SK-N-DZ (cell line): ENCODE results near the gene SCFD2.
A peak's percentile ranks its signal among the peaks of the same experiment; 100 is the strongest.

Experiments
- DNase-seq: peaks from one replicate; pipeline ENCODE4 v3.0.0-alpha.2; 2015; ENCODE audit warnings: low spot score

The SCFD2 gene

DNA sequence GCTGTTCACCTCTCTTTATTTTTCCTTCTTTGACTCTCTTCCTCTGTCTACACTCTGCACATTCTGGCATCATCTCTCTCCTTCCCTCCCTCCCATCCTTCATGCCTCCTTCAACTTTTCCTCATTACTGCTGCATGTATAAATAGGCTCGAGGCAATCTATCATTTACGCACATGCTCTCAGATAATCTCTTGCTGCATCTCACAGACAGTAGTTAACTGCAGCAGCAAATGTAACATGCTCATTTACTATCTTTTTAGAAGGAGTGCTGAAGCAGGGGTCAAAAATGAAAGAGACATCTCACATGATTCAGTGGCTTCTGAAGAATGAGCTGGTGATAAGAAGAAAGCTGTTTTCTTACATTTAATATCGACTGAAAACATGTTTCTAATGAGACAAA, 376.0 kb downstream of the SCFD2 start:
- no peak for DNase-seq

DNA sequence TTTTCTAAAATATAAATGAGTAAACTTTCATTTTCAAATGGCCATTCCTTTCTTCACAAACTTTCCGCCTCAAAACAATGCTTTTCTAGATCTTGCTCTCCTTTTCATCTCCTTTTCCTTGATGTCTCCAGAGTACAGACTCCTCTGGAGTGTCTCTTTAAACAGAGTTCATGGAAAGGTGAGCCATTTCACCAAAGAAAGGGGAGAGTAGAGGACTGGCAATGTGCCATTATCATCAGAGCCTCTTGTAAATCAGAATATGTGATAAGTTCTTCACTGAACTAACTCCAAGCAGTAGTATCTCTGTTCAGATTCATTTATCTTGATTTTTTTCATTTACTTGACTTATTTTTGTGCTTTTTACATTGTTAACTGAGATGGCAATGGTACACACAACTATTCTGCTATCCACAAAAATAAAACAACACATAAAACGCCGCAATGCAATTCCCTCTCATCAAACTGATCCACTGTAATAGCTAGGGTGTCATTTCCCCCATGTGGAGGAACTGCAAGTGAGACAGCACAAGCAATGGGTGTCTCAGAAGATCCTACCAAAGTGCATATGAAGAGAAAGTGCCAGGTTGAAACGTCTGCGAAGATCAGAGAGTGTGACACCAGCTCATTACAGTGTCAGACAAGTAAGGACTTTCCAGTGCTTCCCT, 378.3 kb downstream of the SCFD2 start:
- no peak for DNase-seq

DNA sequence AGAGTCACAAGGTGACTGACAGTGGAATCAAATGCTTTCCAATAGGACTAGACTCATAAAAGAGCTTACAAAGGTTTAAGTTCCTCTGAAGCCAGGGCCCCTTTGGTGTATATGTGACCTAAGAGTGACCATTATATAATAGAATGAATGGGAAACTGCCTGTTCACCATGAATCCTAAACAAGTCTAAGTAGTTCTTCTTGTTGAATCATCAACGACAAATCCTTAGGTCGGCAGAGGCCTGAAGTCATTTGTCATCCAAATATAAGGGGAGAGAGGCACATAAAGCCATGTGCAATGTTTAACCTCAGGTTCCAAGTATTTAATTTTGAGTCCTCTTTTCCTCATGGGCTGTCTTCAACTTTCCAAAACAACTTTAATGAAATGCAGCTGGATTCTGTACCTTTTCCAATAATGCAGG, 381.4 kb downstream of the SCFD2 start:
- no peak for DNase-seq

DNA sequence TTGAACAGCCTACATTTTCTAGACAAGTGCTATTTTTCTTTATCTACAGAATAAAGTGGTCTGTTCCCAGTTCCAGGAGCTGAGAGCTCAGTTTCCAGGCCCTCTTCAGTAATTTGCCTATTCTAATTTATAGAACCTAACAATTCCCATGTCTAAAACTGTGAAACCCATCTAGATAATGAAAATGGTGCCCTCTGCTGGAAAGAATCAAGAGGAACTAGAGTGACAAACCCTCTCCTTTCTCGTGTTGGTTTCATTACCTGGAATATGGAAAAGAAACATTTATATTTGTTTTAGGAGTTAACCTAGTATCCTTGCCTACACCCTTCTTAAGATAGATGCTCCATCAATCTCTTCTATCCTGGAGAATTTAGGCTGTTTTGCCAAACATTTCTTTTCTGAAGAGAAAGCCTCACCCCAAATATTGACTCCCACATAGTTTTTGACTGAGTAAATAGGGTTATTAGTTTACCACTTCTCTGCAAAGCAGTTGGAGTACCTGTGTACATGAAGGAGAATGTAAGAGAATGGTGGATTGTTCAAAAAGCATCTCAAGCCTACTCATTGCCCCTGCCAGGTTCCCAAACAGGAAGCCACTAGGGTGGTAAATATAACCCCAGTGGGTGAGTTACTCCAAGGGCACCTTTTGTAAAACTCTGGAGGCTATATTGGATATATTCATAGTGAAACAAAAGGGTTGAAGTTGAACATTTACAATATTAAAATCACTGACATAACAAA, 382.1 kb downstream of the SCFD2 start:
- DNase-seq: peak; percentile 58

DNA sequence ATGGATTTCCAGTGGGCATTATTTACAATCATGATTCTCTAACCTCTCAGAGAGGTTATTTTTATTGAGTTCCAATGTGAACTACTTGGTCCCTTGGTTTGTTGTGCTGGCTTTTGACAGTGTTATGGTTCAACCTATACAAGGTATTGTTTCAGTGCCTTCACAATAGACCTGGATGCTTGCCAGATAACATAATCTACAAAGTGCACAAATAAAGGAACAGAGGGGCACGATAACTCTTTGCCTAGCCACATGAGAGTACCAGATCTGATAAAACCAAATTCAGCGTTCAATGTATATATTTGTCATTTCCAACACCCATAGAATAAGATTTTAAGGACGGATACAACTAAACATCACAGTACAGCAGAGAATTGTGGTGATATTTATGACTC, 382.9 kb downstream of the SCFD2 start:
- no peak for DNase-seq

DNA sequence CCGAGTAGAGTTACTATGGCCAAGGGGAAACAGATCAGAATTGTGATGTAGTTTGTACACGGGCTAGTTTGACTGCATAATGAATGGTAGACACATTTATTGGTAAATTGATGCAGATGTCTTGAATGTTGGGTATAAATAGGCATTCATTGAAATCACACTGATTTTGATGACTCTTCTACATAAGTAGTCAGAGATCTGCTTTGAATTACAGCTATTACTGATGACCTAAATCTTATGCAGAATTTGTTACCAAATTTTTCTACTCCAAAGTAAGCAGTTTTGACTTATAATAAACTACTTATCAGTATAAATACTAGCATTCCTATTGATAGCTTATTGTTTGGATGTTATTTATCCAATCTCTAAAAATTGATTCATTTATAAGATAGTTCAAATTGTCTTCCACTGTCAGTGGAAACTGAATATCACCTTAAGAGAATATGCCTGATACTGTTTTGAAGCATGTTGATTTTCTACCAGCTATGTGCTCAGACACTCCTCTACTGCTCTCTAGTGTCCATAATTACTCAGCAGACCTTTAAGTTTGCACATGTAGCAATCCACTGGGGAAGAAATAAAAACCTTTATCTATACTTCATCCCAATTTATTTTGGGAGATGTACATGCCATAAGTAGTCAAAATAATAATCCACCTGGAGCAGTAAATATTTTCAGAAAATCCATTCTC, 383.5 kb downstream of the SCFD2 start:
- peak; percentile 35 for DNase-seq

DNA sequence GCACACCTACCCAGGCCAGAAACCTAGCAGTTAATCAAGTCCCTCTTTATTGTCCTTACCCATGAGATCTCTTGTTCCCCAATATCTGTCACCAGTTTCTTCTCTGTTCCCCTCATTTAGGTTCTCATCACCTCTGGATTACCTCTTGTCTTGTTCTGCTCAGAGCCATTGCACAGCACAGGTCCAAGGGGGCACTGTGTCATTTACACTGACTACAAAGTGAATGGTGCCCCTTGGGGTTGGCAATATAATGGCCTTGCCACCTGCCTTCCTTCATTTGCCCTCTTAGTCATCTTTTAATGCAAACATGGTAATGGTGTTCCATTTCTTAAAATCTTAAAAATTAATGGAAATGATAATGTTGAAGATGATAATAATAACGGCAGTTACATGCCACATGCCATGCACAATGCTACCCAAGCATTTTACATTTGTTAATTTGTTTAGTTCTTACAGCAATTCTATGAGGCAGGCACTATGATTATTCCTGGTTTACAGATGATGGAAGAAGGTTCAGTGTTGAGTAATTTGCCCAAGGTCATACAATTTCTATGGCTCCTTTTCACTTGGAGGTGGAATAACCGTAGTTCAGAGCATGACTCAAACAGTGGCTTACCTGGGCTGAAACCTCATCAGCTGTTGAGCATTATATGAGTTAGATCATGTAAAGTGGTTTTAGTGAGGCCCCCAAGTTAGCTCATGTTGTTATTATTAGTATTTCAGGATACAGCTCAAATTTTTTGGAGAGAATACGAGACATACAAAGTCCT, 385.9 kb downstream of the SCFD2 start:
- DNase-seq: no peak

DNA sequence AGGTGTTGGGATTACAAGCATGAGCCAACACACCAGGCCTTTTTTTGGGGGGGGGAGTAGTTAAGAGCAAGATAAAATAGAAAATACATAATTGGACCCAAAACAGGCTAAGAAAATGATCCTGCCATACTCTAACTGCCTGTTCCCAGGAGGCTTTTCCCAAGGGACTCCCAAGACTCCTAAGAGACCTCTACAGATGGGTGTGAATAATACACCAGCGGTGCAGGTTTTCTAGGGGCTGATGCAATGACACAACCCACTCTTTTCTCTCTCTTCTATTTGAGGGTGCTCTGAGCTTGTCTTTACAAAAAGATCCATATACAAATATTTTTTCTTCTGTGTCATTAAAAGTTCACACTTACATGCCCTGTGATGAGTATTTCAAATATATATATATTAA, 386.8 kb downstream of the SCFD2 start:
- no peak for DNase-seq

DNA sequence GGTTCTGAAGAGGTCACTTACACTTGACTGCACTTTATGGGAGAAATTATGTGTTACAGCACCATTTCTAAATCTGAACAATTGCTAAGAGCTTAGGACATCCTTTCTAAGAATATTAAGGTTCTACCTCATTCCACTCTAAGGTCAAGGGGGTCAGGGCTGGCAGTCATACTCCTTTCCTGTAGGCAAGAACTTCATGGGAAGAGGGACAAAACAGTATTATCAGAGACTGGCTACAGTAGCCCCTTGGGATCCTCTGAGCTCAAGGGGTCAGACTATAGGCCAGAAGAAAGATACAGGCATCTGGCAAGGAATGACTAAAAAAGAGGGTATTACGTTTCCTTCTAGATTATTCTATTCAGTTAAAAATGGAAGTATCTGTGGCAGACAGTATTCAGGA, 388.6 kb downstream of the SCFD2 start:
- DNase-seq: no peak

DNA sequence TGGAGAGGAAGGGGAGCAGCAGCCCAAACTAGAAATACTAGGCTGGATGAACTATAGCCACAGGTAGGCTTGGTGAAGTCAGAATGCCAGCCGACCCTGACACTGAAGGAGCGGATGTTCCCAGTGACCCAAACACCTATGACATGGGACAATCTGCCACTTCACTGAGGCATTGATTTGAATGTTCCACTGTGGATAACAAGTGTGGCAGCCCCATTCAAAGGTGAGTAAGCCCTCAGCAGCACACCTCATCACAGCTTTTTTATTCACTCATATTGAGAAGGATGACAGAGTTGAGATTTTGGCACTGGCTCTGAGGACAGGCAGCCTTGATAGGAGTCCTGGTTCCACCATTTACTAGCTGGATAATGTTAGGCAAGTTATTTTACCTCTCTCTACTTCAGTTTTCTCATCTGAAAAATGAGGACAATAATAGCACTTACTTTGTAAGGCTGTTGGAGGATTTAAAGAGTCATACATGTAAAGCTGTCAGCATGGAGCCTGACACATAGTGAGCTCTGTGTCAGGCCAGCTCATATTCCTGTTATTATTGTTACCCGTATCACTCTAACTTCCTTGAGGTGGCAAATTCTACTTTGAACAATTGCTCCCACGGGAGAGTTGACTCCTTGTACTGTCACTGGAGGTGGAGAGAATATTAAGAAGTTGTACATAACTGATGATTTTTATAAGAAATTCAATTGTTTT, 389.2 kb downstream of the SCFD2 start:
- DNase-seq: no peak

DNA sequence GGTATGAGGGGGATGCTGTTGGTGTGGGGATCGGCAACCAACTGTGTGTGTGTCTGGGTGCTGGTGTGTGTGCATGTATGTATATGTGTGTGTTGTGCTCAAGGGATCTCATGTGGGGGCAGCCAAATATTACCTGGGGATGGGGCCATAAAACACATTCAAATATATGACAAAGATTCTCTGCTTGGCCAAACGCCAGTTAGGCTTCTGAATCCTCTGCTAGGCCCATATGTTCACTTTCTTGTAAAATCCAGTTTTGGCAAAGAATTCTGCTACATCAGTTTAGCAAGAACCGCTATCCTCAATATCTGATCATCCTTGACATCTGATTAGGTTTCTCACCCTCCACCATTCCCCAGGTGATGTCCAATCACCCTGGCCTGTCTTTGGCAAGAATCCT, 397.2 kb downstream of the SCFD2 start:
- DNase-seq: no peak

DNA sequence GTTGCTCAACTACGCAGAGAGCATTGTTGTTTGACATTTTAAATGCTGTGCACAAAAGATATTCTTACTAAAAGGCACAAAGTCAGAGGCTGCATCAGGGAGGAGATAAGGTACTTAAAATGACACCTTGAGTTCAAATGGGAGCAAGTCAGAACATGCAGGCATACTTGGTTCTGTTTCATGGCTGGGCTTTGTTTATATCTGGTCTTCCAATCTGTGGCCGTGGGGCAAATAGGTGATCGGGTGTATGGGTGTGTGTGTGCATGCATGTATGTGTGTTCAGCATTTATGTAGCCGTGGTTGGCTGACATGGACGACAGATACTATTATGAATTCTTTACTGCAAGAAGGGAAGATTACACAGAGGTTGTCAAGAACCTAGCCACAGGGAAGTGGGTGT, 397.6 kb downstream of the SCFD2 start:
- no peak for DNase-seq

DNA sequence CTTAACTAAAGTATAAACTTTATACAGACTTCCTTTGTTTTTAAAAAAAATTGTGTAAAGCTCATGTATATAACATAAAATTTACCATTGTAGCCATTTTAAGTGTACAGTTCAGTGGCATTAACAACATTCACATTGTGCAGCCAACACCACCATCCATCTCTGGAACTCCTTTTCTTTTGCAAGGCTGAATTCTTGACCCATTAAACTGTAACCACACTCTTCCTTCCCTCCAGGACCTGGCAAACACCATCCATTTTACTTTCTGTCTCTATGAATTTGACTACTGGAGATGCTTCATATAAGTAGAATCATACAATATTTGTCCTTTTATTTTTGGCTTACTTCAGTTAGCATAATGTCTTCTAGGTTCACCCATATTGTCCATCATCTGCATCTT, 399.1 kb downstream of the SCFD2 start:
- DNase-seq: no peak

DNA sequence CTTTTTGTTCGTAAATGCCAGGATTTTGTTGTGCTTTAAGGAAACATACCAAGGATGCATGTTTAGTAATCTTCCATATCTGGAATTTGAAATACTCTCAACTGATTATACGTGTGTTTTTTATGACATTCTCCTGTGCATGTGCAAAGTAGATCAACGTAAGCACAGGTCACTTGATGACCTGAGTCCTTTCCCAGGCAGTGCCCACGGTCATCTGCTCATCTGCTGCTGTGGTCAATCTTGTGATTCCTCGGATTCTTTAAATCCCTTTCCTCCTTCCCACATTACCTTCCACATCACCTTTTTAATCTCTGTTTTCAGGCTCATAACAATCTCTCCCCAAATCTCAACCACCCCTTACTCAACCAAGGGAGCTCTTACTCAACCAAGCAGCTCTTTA, 399.7 kb downstream of the SCFD2 start:
- no peak for DNase-seq

DNA sequence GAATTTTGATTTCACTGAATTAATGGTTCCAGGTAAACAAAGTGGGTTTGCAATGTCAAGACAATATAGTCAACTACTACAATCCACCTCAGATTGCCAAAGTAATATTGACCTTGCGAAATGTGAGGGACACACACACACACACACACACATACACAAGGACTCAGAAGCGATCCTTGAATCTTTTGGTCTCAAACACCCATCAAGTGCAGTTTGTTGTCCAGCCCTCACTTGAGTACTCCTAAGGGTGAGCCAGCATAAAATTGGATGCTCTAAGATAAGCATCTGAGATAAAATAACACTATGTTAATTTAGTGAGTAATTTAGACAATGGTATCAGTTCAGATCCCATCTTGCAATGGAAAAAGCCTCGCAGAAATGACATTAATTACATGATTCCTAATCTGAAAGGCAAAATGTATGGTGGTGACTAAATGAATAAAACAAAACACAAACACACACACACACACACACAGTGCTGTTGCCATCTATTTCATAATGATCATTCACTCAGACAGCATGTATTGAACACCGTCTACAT, 401.2 kb downstream of the SCFD2 start:
- DNase-seq: no peak

DNA sequence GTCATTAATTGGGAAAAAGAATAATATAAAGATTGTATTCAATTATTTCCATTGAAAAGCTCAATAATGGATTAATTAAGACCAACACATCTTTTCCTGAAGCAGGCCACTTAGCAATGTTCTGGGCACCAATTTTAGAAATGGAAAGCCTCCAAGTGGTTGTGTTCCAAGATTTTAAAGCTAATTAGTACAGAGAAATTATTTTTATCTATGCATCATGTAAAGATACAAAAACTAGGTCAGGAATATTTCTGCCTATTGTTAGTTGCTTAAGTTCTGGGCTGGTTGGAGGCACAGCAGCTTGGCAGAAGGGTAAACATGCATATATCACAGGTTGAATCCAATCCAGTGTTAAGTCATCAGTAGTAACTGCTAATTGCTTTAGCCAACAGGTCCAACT, 401.9 kb downstream of the SCFD2 start:
- DNase-seq: no peak

DNA sequence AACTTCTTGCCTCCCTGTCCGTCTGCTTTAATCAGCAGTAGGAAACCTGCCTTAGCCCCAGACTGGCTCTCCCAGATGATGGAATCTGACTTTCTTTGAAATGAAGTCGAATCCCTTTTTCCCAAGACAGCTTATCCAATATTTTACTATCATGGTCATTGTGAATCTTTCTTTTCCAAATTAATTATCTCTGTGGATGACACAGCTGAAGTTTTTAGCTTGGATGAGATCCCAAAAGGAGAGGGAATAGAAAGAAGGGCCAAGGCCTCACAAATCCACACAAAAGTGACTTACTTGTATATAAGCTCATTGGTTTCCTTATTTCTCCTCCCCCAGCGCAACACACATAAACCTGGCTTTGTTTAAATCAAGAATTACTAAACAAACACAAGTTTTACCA, 403.1 kb downstream of the SCFD2 start:
- DNase-seq: no peak

DNA sequence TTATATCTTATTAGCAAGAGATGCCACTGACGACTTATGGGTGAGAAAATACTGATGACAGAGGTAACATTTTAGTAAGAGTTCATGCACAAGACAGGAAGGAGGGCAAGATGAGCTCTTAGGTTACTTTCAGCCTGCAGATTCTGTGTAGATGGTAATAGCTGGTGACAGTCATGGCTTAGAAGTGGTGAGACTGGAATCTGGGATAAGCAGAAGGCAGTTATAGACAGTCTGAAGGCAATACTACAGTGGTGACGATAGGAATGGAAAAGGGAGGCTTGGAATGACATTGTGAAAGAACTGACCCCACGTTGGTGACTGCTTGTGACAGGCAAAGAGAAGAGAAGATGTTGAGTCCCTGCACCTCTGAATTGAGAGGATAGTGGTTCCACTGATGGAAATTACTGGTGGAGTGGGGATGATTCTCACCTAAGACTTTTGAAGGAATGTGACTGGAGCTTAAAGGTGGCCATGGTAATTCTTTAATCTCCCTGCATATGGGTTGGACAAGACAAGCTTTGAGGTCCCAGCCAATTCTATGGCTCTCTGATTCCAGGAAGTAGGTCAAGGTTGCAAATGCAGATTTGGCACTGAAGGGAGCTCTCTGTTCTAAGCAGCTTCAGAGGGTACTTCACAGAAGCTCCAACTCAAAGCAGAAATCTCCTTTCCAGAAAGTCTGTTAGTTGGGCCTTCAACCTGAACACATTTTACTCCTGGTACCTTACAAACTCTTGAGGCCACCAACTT, 404.0 kb downstream of the SCFD2 start:
- DNase-seq: no peak

DNA sequence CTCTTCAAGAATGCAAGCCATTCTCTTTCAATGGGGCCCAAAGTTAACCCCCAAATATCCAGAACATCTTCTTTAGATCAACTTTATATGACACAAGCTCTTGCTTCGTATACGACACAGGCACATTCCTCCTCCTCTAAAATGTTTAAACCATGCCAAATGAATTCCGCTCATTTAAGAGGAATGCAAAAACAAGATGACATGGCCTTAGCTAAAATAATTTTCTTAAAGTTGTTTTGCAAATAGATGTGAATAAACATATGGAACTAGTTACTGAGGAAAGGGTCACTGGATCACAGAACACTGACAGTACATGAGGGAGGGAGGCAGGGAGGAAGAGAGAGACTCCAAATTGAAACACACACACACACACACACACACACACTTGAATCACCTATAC, 406.3 kb downstream of the SCFD2 start:
- no peak for DNase-seq

DNA sequence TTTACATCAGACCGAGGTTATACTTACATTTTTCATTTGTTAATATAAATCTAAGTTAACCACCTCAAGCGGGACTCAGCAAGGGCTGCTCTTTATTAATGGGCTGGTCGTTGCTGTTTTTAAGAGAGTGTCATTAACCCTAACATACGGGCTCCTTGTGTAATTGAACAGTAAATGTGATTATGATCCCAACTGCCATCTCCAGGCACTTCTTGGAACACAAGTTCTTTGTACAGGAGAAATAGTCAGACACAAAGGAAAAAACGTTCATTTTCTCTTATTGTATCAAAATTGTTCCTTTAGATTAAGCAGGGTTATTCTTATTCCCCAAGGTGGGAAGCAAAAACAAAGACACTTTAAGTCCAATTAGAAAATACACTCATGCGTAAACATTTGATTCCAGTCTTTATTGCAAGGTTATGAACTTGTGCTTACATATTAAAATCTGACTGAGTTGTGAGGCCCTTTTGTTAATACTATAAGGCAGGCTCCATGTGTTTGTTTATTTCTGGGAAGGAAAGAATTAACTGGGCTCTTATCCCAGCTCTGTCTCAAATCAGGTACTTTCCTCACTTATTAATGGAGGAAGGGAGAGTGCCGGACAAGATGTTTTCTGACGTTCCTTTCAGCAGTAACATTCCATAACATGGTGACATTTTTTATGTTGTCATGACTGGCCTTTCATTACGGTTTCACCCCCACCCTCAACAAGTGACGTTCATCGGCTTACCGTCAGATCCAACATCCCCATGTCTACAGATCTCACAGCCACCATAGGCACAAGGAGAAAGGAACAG, 407.8 kb downstream of the SCFD2 start:
- DNase-seq: peak; percentile 10
